ENCODE results near the gene EIF4B. TPM values are rescaled to one million over a fixed set of nuclear protein-coding genes. Genes with fewer than 3 reads are reported as not detected.
A peak's percentile ranks its signal among the peaks of the same experiment; 100 is the strongest.

Gene EIF4B
- total RNA-seq, 2 experiments from 2014 or later, result 264 to 382 TPM

GRCh38 chr12:53065975-53066931 lies 60.0 kb downstream of the EIF4B start:
- H3K4me1 Mint-ChIP-seq, result peaks cover 5% of the 10 kb centered on the region
- no peaks in the 10 kb centered on the region for H3K9me3 Mint-ChIP-seq (ENCODE audit: low read depth)
- ATAC-seq (peak; percentile 80), DNase-seq (peak; percentile 72)
- no peak overlapping the region for H3K27ac Mint-ChIP-seq
- H3K36me3 Mint-ChIP-seq, result peaks cover 6% of the 10 kb centered on the region
- CTCF ChIA-PET, result interaction anchor here (0.7 to 9.1 kb wide), 43 partner anchors 8 to 443 kb away, joined by 3 to 298 read pairs (median 5); partner anchors contain the start of genes AAAS, CSAD, IGFBP6 and PFDN5
- H3K27me3 Mint-ChIP-seq, result no peaks in the 10 kb centered on the region
- H3K4me3 Mint-ChIP-seq, result no peak overlapping the region

DNA sequence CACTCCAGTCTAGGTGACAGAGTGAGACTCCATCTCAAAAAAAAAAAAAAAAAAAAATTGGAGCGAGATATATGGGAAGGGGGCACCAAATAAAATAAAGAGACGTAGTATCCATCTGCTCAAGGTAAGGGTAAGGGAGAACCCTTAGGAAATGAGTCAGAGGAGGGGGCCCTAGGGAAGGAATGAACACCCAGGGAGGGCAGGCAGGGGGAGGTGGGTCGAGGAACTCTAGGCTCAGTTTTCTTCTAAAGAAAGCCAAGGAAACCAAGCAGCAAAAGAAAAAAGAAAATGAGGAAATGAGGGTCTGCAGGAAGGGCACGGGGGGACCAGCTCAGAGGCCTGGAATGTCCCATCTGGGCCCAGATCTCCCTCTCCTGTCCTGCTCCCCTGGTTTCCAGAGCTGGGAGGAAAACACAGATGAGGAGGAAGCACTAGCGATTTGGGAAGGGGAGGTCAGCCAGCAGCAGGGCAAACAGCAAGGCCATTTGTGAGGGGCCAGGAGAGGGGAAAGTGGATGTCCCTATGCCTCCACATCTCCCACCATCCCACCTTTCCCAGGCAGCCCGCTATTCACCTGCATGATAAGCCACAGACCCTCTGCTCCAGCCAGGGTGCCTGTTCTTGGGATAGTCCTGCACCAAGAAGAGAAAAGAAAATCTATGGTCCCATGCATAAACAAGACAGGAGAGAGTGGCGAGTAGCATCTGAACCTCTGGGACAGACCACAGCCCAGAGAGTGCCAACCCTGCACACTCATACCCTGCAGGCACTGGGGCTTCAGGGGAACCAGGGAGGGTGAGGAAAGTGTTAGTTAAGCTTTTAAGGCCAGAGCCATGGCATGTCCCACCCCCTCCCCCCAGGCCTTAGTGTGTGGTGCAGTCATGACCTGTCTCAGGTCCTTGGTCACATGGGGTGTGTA lies 61.1 kb downstream of the EIF4B start:
- no peak for DNase-seq
- CTCF ChIA-PET, result interaction anchor here (1.4 to 9.1 kb wide), 14 partner anchors 12 to 442 kb away, joined by 3 to 298 read pairs (median 10); partner anchors contain the start of genes CSAD, ESPL1, IGFBP6 and SOAT2

GRCh38 chr12:53067993-53068770 lies 61.9 kb downstream of the EIF4B start:
- Mint-ChIP-seq H3K4me1 (peaks cover 7% of the 10 kb centered on the region), H3K27me3 (no peaks in the 10 kb centered on the region), H3K27ac (no peak overlapping the region), H3K36me3 (peaks cover 6% of the 10 kb centered on the region), H3K4me3 (no peak overlapping the region), H3K9me3 (ENCODE audit: low read depth) (no peaks in the 10 kb centered on the region)
- ATAC-seq (no peak), DNase-seq (no peak)
- CTCF ChIA-PET, result interaction anchor here (1.4 to 9.1 kb wide), 5 partner anchors 11 to 199 kb away, joined by 4 to 298 read pairs (median 109); partner anchors contain the start of genes ESPL1, IGFBP6, SOAT2 and SPRYD3

More for the DNA sequence above, 61.1 kb downstream of the EIF4B start:
- ATAC-seq, result no peak
- Mint-ChIP-seq H3K4me1 (peaks cover 7% of the 10 kb centered on the region), H3K27me3 (no peaks in the 10 kb centered on the region), H3K4me3 (no peak overlapping the region), H3K27ac (peak overlapping the region; percentile 11), H3K36me3 (peaks cover 6% of the 10 kb centered on the region), H3K9me3 (ENCODE audit: low read depth) (no peaks in the 10 kb centered on the region)

- DNase-seq (no peak), ATAC-seq (no peak)
- CTCF ChIA-PET, result interaction anchor here (0.6 to 9.1 kb wide), 5 partner anchors 17 to 199 kb away, joined by 3 to 298 read pairs (median 28); partner anchors contain the start of genes ESPL1, IGFBP6, SOAT2 and TNS2
- Mint-ChIP-seq H3K27ac (no peak overlapping the region), H3K27me3 (no peaks in the 10 kb centered on the region), H3K9me3 (ENCODE audit: low read depth) (no peaks in the 10 kb centered on the region), H3K4me1 (peaks cover 7% of the 10 kb centered on the region), H3K4me3 (no peak overlapping the region), H3K36me3 (peaks cover 8% of the 10 kb centered on the region)
These were observed 62.7 kb downstream of the EIF4B start for GRCh38 chr12:53068811-53069585.

- Mint-ChIP-seq H3K9me3 (ENCODE audit: low read depth) (no peaks in the 10 kb centered on the region), H3K27me3 (no peaks in the 10 kb centered on the region), H3K4me3 (no peak overlapping the region), H3K4me1 (peaks cover 7% of the 10 kb centered on the region), H3K27ac (no peak overlapping the region), H3K36me3 (peaks cover 14% of the 10 kb centered on the region)
- DNase-seq, result no peak
- ATAC-seq, result no peak
- CTCF ChIA-PET, result interaction anchor here (0.6 to 9.1 kb wide), 4 partner anchors 17 to 89 kb away, joined by 3 to 298 read pairs (median 90); partner anchors contain the start of genes IGFBP6, SOAT2 and TNS2
These were observed 63.6 kb downstream of the EIF4B start for GRCh38 chr12:53069621-53070410.

DNA sequence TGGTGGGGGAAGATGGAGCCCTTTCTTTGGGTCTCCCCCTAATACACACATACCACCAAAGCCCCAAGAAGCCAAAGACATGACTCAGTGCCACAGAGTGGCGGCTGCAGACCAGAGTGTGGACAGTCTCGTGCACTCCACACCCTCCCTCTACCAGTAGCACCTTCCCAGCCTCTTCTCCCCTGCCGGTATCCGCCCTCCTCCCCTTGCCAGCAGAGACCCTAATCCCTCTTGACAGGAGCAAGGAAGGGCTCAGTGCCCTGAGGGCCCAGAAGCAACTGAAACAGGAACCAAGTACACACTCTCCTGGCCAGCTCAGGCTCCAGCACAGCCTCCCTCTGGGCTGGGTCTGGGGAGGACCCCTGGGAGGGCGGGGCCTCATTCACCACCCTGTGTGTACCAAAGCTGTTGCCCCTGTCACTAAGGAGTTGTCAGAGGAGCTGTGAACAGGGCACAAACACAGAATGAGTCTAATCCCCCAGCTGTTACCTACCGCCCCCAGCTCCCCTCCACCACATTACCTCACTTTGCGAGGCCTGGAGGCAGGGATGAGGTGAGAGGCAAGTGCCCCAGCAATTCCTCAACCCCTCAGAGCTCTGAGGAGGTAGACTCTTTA lies 64.7 kb downstream of the EIF4B start:
- Mint-ChIP-seq H3K27me3 (no peaks in the 10 kb centered on the region), H3K4me1 (peaks cover 4% of the 10 kb centered on the region), H3K36me3 (peaks cover 12% of the 10 kb centered on the region), H3K27ac (no peak overlapping the region), H3K9me3 (ENCODE audit: low read depth) (no peaks in the 10 kb centered on the region), H3K4me3 (no peak overlapping the region)
- ATAC-seq (no peak), DNase-seq (no peak)
- CTCF ChIA-PET, result interaction anchor here (0.8 to 1.6 kb wide), 3 partner anchors 27 to 143 kb away, joined by 3 to 4 read pairs (median 4); no protein-coding TSS in a partner anchor

- ATAC-seq, result no peak
- peaks cover 2% of the 10 kb centered on the region for H3K4me1 Mint-ChIP-seq
These were observed 65.6 kb downstream of the EIF4B start for GRCh38 chr12:53071591-53072551.

DNA sequence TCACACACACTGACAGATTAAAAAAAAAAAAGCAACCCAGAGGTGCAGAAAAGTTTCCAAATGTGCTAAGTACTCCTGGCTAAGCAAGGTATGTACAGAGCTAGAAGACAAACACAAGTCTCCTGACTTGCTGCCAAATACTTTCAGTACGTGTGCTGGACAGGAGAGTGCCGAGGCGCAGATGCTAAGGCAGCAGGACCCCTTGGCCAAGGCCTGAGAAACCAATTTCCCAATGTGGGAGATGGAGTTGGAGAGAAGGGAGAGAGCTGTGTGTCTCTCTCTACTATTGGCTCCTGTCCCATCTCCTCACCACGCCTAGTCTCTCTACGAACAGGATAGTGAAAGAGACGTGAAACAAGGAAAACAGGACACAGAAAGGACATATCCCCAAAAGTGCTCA lies 67.6 kb downstream of the EIF4B start:
- Mint-ChIP-seq H3K27me3 (no peaks in the 10 kb centered on the region), H3K36me3 (peaks cover 18% of the 10 kb centered on the region), H3K9me3 (ENCODE audit: low read depth) (no peaks in the 10 kb centered on the region), H3K4me1 (peaks cover 15% of the 10 kb centered on the region), H3K27ac (no peak overlapping the region), H3K4me3 (no peak overlapping the region)
- DNase-seq (no peak), ATAC-seq (no peak)
- CTCF ChIA-PET, result interaction anchor here (0.6 to 0.9 kb wide), 4 partner anchors 8 to 186 kb away, joined by 3 to 4 read pairs (median 4); no protein-coding TSS in a partner anchor

More at GRCh38 chr12:53071591-53072551, 65.6 kb downstream of the EIF4B start:
- Mint-ChIP-seq H3K27ac (no peak overlapping the region), H3K9me3 (ENCODE audit: low read depth) (no peaks in the 10 kb centered on the region), H3K27me3 (no peaks in the 10 kb centered on the region), H3K4me3 (no peak overlapping the region), H3K36me3 (peaks cover 12% of the 10 kb centered on the region)
- CTCF ChIA-PET, result interaction anchor here (0.8 to 1.6 kb wide), 7 partner anchors 14 to 250 kb away, joined by 3 to 4 read pairs (median 3); partner anchors contain the start of gene AAAS
- no peak for DNase-seq

GRCh38 chr12:53074283-53074998 lies 68.2 kb downstream of the EIF4B start:
- H3K27me3 Mint-ChIP-seq, result no peaks in the 10 kb centered on the region
- no peaks in the 10 kb centered on the region for H3K9me3 Mint-ChIP-seq (ENCODE audit: low read depth)
- H3K36me3 Mint-ChIP-seq, result peaks cover 18% of the 10 kb centered on the region
- no peak overlapping the region for H3K4me3 Mint-ChIP-seq
- DNase-seq, result no peak
- CTCF ChIA-PET, result interaction anchor here (0.6 to 8.6 kb wide), 3 partner anchors 9 to 19 kb away, joined by 3 to 109 read pairs (median 3); no protein-coding TSS in a partner anchor
- ATAC-seq, result no peak
- no peak overlapping the region for H3K27ac Mint-ChIP-seq
- H3K4me1 Mint-ChIP-seq, result peaks cover 15% of the 10 kb centered on the region

Data from activated CD8-positive, alpha-beta memory T cell treated with anti-CD3 and anti-CD28 coated beads, Interleukin-2, amount 10 ng/mL, durations not matched to agents 7 days and 5 days (primary cell).